Left hindlimb (tissue), 1 donor: ENCODE results near the gene DDX1.
"Not testable (repeated sequence)": the region's sequence is repeated elsewhere in the genome, so short reads cannot be mapped to it uniquely, and the experiment has no call there.

Experiments
- DNase-seq: peaks from one replicate; pipeline ENCODE4 v3.0.0-alpha.2; 2018

The DDX1 gene

DNA sequence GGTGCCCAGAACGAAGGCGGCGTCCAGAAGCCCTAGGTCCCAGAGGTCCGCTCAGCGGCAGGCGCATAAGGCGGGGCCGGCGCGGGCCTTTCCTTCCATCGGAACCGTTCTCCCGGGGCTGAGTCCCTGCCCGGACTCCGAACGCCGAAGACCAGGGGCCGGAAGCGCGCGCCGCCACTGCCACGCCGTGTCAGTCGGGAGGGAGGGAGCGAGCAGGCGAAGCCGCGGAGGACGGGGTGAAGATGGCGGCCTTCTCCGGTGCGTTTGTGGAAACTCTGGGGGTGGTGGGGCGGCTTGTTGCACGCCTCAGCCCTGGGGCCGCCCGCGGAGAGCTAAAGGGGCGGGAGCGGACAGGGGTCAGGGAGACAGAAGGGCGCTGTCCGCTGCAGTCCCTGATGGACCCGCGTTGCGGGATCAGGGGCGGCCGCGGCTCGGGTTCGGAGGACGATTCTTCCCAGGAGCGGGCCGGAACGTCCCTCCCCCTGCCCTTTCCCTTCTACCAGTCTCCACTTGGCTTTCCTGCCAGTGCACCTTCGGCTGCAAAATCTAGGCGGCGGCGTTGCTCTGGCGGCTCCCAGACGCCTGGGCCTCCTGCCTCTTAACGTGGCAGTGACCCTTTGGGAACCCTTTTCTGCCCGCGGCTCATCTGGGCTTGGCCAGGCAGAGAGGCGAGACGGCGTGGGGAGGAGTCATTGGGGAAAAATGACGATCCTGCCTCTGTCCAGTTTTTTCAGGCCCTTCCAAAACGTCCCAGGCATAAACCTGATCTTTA lies at the start of gene DDX1:
Gene DDX1 (plus strand): TSS at position 177 of the 772 bp plus-strand sequence. CDS start 66 bp downstream, at position 243.
- DNase-seq, result peak; percentile 90

DNA sequence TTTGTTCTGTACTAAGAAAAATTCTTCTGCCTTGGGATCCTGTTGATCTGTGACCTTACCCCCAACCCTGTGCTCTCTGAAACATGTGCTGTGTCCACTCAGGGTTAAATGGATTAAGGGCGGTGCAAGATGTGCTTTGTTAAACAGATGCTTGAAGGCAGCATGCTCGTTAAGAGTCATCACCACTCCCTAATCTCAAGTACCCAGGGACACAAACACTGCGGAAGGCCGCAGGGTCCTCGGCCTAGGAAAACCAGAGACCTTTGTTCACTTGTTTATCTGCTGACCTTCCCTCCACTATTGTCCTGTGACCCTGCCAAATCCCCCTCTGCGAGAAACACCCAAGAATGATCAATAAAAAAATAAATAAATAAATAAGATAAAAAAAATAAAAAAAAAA lies 49.4 kb upstream of the DDX1 start:
- DNase-seq, result not testable (repeated sequence)

DNA sequence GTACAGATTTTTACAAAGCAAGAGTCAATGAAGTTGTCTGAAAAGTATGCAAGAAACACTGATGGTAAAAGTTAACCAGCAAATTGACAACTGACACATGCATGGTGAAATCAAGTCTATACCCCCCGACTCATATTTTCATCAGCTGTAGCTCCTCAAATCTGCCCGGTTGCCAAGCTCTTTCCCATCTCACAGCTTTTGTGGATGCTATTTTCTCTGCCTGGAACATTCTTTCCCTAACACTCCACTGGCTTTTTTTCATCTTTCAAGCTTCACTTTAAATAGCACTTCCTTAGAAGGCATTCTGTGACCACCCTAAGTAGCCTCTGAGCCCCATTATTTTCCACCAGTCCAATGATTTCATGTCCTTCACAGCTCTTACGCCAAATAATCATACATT lies 48.6 kb upstream of the DDX1 start:
- DNase-seq, result no peak

DNA sequence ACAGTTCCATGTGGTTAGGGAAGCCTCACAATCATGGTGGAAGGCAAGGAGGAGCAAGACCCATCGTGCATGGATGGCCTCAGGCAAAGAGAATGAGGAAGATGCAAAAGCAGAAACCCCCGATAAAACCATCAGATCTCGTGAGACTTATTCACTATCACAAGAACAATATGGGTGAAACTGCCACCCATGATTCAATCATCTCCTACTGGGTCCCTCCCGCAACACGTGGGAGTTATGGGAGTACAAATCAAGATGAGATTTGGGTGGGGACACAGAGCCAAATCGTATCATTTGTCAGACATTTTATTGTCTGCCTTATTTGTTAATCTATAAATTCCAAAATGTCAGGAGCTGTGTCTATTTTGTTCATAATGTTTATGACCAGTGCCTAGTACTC lies 48.1 kb upstream of the DDX1 start:
- DNase-seq, result no peak

DNA sequence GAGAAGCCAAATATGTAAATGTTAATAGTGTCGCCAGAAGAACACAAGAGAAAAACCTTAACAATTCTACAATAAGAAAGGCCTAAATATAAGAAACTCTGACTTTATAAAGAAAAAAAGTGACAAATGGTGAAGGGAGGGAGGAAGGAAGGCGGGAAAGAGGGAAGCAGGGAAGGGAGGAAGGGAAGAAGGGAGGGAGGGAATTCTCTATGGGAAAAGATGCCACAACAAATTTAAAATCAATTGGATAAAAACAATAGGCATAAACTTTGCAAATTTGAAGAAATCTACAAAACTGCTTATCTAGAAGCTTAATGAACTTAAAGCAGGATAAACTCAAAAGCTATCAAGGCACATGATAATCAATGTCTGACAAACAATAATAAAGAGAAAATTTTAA lies 47.4 kb upstream of the DDX1 start:
- DNase-seq, result no peak

DNA sequence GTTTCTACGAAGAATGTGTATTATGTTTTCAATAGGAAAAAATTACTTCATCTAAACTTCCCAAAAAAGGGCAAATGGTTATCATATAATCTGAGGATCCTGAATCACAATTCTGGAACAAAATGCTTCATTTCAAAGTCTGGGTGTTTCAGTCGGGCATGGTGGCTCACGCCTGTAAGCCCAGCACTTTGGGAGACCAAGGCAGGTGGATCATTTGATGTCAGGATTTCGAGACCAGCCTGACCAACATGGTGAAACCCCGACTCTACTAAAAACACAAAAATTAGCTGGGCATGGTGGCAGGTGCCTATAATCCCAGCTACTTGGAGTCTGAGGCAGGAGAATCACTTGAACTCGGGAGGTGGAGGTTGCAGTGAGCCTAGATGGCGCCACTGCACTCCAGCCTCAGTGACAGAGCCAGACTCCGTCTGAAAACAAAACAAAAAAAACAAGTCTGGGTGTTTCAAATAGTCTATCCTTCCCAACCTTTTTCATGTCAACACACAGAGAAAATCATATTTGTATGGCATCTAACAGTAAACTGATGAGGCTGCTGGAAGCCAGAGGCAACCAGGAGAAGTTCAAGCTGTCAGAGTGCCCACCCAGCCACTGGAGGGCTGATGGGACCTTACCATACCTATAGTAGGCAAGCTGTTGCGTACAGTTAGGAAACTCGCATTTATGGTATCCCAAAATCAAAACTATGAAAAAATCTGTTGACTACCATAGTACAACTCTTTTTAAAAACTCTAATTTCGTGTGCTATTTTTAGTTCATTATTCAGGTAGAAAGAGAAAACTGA lies 45.2 kb upstream of the DDX1 start:
- DNase-seq, result no peak

DNA sequence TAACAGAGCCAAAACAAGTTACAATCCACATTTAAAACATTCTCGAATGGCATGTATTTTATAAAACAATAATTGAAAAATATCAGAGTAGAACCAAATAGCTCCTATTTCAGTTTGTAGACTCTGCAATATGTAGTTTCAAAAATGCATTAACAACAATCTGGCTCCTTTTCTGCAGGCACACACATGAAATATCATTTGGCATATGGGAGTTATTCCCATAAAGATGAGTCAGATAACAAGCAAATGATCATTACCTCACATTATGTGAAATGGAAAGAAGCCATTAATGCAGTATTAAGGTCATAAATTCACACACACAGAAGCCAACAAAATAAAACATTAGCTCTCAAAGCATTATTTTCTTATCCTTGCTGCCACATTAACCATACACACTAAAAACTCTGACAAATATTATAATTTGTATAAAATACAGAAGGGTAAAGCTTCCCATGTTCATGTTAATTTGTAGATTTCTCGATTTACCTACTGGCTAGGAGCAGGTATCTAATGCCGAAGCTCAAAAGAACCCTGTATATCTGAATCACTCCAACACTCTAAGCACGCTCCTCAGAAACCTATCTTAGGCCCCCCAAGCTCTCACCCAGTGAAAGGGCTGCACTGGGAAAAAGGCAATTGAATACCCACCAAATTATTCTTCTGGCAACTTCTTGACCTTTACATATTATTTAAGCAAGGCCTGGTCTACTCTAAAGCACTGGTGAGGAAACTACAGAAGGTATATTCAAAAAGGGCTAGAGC lies 44.4 kb upstream of the DDX1 start:
- DNase-seq, result no peak

DNA sequence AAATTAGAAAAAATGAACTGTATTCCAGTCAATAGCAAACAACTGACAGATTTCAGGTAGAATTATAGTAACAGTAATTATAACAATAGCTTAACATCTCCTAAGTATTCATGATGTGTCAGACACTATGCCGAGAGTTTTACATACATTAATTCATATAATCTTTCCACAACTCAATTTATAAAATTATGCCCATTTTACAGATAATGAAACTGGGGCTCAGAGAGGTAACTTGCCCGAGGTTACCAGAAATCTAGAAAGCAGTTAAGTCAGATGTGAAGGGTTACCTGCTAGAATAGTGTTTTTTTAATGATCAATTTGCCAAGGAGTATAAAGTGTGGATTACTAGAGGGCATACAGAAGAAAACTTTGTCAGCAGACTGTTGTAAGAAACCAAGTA lies 42.7 kb upstream of the DDX1 start:
- no peak for DNase-seq

DNA sequence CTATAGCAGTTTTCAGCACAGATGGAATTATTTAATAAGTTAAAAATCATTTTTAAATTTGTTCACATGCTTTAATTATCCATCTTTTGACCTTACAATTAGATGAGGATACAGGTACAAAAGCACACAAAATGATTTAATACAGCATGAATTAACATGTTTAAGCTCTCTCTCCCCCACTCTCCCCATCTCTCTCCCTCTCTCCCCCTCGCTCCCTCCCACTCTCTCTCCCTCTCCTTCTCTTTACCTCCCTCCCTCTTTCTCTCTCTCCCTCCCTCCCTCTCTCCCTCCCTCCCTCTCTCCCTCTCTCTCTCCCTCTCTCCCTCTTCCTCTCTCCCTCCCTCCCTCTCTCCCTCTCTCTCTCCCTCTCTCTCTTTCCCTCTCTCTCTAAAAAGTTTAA lies 38.1 kb upstream of the DDX1 start:
- no peak for DNase-seq

DNA sequence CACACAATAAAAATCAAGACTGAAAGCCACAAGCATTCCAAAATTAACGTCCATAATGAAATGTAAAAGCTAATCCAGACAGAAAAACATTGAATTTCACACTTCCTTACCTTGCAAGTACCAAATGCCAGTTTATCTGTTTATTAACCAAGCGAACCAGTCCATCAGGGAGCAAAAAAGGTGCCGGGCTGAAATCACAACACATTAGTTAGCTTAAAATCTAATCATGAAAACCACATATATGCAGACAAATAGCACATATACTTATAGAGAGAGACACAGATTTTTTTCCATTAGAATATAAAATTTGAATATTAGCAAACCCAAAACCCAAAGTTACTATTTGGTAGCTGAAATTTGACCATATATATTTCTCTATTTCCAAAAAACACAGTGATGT lies 37.7 kb upstream of the DDX1 start:
- no peak for DNase-seq

DNA sequence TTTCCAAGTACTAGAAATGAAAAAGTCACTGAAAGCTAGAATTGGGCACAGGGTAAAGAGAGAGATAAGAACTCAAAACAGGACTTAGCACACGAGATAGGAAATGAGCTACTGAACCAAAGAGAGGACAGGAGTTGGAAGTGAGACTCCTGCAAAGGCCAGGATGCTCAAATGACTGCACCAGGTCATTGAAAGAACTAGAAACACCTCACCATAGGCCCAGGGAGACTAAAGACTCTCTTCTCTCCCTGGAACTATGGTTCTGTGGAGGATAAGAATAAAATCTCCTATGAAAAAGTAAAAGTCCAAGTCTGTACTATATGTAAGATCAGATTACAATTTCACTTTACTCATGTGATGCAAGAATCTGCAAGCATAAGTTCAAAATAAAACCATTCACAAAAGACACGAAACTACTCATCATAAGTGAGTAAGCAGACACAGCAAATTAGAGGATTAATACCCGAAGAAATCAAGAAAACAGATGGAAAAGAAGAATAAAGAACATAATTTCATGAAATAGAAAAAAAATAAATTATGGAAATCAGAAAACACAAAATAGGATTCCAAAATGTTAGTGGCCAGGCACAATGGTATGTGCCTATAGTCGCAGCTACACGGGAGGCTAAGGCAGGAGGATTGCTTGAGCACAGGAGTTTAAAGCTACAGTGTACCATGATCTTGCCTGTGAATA lies 37.0 kb upstream of the DDX1 start:
- DNase-seq, result no peak

DNA sequence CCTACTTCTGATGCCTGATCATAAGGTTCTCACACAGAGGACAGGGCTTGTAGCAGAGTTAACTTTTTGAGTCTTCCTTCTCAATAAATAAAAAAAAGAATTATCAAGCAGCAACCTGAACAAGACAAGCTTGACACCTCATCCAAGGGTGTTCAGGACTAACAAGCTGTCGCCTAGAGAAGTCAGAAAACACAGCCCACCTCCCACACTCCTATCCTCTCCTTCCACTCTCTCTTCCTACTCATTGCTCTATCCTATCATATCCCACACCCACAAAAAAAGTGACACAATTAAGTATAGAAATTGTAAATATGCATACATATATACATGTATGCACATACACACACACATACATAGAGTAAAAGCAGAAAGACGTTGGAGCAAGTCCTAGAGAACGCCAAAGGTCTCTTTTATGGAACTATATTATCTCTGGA lies 35.9 kb upstream of the DDX1 start:
- DNase-seq, result no peak

DNA sequence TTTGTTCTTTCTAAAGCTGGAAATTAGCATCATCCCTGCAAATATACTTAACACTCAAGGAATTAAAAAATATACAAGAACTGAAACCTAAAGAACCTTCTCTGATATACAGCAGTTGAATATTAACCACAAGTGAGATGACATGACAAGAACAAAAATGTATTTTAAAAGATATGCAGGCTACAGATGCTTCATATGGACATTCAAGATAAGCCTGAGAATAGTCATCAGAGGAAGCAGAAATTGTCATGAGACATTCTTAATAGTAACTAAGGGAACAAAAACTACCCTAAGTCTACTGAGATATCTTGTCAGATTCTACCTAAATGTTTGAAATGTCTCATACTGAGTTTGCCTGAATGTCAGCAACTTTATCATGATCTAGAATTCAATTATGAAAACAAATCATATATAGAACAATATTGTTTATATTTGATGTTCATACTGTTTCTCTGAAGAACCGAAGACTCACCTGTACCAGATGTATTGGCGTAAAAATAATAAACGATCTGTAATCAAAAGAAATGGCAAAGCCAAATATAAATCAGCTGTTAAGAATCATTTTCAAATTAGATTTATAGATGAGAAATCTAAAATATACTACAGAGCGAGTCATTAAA lies 35.2 kb upstream of the DDX1 start:
- DNase-seq, result no peak

DNA sequence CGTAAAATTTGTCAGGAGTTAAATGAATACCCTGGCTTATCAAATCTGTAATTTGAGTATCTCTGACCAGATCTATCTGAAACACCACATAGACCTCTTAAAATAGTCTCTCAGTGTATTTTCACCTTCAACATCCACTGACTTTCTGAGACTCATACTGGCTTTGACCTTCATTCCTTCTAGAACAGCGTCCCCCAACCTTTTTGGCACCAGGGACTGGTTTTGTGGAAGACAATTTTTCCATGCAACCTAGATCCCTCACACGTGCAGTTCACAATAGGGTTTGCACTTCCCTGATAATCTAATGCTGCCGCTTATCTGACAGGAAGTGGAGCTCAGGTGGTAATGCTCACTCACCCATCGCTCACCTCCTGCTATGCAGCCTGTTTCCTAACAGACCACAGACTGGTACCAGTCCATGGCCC lies 33.8 kb upstream of the DDX1 start:
- no peak for DNase-seq

DNA sequence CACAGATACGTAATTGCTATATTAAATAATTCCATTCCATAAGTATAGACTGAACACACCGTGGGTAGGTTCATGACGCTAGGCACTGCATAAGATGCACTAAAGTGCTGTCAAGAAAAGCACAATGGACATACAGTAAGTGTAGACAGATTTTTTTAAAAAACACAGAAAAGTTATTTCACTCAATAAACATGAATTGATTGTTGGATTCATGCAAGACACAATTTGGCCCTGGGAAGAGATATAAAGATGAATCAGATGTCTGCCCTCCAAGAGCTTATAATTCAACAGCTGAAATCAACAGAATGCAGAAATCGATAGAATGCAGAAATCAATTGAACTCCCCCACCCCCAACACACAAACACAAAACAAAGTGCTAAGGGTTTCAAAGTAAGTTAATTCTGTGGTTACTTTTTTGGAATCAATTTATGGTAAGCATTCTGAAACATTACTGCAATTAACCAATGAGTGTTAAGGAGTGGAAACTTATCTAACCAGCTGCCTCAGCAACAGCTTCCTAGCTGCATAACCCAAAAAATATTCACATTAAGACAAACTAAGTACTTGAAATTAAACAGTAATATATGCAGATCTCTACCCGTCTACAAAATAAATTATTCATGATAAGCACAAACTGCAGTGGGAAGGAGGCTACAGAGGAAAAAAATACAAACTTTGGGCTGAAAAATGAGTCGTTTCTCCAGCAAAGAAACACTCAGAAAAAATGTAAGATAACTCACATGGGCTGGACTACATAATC lies 32.1 kb upstream of the DDX1 start:
- DNase-seq, result no peak

DNA sequence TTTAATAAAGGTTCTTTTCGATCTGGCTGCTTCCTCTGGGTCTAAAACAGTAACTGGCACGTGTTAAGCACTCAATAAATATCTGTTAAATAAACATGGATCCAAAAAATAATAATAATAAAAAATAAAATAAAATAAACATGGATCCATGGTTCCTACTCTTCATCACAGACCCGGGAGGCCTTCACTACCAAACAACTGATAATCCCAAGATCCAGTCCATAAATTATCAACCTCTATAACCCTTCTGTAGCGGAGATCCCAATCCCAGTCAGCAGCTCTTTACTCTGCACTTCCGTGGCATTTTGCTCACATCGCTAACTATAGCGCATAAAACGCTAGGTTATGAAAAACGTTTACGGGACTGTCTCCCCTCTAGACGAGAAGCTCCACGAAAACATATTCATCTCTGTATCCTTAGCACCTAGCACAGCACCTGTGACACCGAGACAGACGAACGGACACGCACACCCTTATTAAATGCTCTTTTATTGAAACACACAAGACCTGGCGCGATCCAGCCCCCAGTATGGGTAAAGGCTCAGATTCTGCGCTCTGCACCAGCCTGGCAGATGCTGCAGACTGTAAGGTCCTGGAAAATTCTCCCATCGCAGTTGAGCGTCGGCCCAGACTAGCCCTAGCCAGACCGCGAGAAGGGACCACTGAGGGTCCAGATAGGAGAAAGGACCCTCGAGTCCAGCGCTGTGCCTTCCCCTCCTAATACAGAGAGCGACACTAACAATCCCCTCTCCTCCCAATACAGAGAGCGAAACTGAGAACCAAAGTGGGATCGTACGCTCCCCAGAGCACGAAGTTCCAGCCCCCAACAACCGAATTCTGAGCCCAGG lies 31.3 kb upstream of the DDX1 start:
- peak; percentile 48 for DNase-seq

DNA sequence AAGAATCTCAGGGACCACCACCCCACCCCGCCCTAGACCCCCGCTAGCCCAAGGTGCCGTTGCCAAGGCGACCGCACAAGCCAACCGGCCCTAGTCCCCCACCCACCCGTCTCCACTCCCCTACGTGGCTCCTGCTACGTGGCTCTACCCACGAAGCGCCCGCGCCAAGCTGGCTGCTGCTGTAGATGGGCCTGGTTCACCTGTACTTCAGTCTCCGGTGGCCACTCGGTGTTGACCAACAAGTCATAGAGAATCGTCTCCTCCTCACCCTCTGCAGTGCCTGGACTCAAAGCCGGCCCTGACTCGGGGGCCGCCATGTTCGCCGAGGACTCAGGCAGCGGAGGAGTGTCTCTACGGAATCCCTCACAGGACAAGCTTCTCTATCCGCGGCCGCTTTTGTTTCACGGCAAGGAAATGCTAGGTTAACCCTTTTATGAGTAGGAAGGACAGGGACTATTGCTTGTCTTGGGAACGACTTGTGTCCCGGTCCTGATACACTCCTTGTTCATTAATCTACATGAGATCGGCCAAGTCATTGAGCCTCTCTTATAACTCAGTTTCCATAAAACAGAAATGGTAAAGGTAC lies 30.6 kb upstream of the DDX1 start, which contains the start of gene NBAS:
Gene NBAS (minus strand): TSS at position 347 of the 586 bp plus-strand sequence. CDS start 30 bp downstream, at position 317.
- DNase-seq, result peak; percentile 92

DNA sequence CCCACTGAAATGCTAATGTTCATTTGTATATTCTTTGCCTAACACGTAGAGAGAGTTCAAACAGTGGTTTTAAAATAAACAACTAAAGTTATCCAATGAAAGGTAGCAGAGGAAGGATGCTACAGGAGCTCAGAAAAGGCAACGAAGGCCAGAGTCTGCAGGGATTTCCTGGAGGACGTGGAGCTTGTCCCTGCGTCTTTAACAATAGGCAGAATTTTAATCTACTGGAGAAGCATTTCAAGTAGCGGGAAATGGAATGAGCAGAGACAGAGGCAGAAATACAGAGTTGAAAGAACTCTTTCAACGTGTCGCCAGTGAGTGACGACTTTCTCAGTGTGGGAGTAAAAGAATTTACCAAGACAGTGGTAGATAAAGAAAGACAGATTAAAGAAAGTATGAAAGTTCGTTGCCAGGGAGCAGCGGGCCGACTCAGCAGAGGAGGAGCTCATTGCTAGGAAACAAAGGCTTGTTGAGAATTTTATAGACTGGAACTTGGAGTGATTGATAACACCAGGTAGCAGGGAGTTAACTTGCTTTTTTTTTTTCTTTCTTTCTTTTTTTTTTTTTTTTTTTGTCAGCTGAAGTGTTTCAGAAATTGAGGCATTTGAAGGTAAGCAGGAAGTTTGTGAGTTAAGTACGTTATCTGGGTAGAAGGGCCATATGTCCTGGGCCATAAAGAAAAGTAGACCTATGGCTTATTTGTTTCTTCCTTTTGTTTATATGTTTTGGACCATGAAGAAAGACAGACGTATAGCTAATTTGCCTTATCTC lies 29.9 kb upstream of the DDX1 start:
- peak; percentile 46 for DNase-seq

DNA sequence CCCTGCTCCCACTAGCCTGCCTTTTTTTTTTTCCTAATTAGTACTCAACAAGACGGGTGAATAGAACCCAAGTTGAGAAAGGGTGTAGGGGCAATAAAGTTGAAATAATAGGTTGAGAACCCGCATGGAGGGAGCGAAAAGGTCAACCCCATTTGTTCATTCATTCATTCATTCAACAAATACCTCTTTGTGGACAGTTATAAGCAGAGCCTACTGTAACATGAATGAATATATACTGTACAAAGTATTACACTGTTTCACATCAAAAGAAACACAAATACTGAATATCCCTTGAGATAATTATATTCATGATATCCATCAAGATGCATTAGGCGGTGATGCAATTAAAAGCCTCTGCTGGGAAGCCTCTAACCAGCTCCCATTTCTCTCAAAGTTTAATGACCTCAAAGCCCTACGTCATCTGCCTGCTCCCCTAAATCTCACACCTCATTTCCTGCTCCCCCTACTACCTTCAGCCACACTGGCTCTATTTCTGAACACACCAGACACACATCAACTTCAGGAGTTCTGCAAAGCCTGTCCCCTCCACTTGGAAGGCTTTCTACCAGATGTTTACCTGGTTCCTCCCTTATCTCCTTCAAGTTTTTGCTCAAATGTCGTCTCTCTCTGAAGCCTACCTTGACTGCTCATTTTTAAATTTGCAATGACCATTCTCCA lies 29.2 kb upstream of the DDX1 start:
- no peak for DNase-seq
